Esophagus muscularis mucosa (tissue), 4 donors: ENCODE results near the gene ALDH1A3. TPM values are rescaled to one million over a fixed set of nuclear protein-coding genes. Genes with fewer than 3 reads are reported as not detected.

Experiments used
- DNase-seq: peaks from one replicate; pipeline ENCODE4 v3.0.0-alpha.2; 2017; ENCODE audit errors: extremely low spot score
- H3K27ac ChIP-seq, 4 donors: fragments of 200-600 bp; sonication (generic); replicated peaks in 1 of 4; 1 replicate in 3 of 4; 2 replicates in 1 of 4; pipeline ENCODE4 v1.5.1; 2016 to 2019; ENCODE audit warnings: mild to moderate bottlenecking in 1 of 4
- H3K27me3 ChIP-seq, 4 donors: fragments of 200-600 bp; sonication (generic); one replicate each; pipeline versions ENCODE4 v1.5.1 to v1.6.0; 2016 to 2019
- H3K36me3 ChIP-seq, 4 donors: fragments of 200-600 bp; sonication (generic); one replicate each; pipeline ENCODE4 v1.5.1; 2016 to 2019
- H3K4me1 ChIP-seq, 4 donors: fragments of 200-600 bp; sonication (generic); one replicate each; pipeline ENCODE4 v1.5.1; 2016 to 2019
- H3K4me3 ChIP-seq, 4 donors: fragments of 200-600 bp; sonication (generic); 1 replicate in 2 of 4; 2 replicates in 2 of 4; pipeline ENCODE4 v1.5.1; 2016 to 2019; ENCODE audit warnings: mild to moderate bottlenecking in 4 of 4, moderate library complexity in 1 of 4
- H3K9me3 ChIP-seq, 4 donors: fragments of 200-600 bp; sonication (generic); 1 replicate in 3 of 4; 2 replicates in 1 of 4; pipeline ENCODE4 v1.5.1; 2016 to 2019
- EP300 ChIP-seq: sonication (generic); formaldehyde crosslinking; IDR thresholded peaks from one replicate; pipeline ENCODE4 v1.6.1; 2017; ENCODE audit warnings: antibody characterized with exemption
- POLR2A ChIP-seq: fragments of 450-650 bp; IDR thresholded peaks from one replicate; pipeline ENCODE4 v1.6.1; 2017; ENCODE audit warnings: antibody characterized with exemption, moderate library complexity, mild to moderate bottlenecking, low read depth
- POLR2AphosphoS5 ChIP-seq, 2 donors: sonication (generic); formaldehyde crosslinking; IDR thresholded peaks; one replicate each; pipeline ENCODE4 v1.6.1; 2017; ENCODE audit warnings: antibody characterized with exemption in 2 of 2
- WGBS: methylation state at CpG from one replicate; pipeline ENCODE4 v1.1.5; 2018; 5-methylcytosine and 5-hydroxymethylcytosine counted together
- intact Hi-C: fragments of 100-400 bp; cut with DNase I; formaldehyde crosslinking; loops from one replicate; pipeline ENCODE4 v1.15.1; 2023
- total RNA-seq, 4 donors: library from RNA; depleted of rRNA; stranded (reverse); fragments of >200 nt; gene quantifications; one replicate each; pipeline versions ENCODE4 v1.1.0 to v1.2.1, GENCODE V29; 2016
- TF ChIP-seq, protein P1 (sequence below), 3 experiments: fragments of 200-600 bp in 2 of 3; fragments of 450-650 bp in 1 of 3; sonication (generic) in 2 of 3; IDR thresholded peaks; one replicate each; pipeline ENCODE4 v1.5.1; 2017 to 2019; ENCODE audit warnings: antibody characterized with exemption in 3 of 3, mild to moderate bottlenecking in 2 of 3, moderate library complexity in 1 of 3

Gene ALDH1A3
- total RNA-seq, 4 donors from 2014 or later, result 36.7 to 131 (median 59.4) TPM

DNA sequence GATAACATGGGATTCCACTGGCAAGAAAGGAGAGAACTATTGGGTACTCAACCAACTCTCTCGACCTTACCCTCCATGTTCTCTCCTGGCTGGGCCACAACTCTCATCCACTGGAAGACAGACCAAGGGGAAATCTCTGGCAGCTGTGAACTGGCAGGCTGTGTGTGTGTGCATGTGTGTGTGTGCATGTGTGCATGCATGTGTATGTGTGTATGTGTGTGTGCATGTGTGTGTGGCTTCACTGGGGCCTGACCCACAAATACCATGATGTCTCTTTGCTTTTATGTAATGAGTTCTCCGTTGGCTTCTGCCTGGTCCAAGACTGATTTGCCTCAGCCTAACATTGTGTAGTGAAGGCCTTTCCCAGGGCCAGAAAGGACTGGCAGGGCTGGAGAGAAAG, 4.1 kb upstream of the ALDH1A3 start:
- intact Hi-C loops, result no loop called here
- DNase-seq, result no peak

DNA sequence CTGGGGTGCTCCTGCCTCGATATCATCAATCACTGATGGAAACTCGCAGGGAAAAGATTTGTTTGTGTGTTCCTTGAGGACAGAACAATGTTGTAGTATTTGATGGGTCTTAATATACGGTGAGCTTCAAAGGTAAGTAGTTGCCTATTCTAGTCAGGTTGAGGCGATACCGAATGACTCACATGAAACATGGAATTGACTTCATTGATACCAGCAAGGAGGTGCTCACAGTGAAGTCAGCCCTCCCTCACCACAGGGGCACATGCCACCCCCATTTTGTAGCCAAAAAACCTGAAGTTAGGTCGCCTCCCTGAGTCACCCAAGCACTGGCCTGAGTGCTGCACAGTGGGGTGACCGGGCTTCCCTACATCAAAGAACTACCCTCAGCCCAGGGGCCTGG, 3.7 kb upstream of the ALDH1A3 start:
- 100% methylated on average over 3 of the region's 7 CpGs for WGBS
- no peaks in the 10 kb centered on the region for H3K9me3 ChIP-seq
- peaks cover 6 to 23% (median 18%) of the 10 kb centered on the region in 4 donors for H3K4me1 ChIP-seq
- H3K27ac ChIP-seq, result no peak overlapping the region
- no peak for DNase-seq
- peaks cover 0 to 46% (median 3%) of the 10 kb centered on the region in 4 donors for H3K27me3 ChIP-seq
- no peak overlapping the region for H3K4me3 ChIP-seq
- intact Hi-C loops, result no loop called here
- no peaks in the 10 kb centered on the region for H3K36me3 ChIP-seq
- no peak for TF ChIP-seq POLR2AphosphoS5 (IDR thresholded peaks at IDR 0.05)
- TF ChIP-seq EP300, result no peak
- TF ChIP-seq, protein P1, sequence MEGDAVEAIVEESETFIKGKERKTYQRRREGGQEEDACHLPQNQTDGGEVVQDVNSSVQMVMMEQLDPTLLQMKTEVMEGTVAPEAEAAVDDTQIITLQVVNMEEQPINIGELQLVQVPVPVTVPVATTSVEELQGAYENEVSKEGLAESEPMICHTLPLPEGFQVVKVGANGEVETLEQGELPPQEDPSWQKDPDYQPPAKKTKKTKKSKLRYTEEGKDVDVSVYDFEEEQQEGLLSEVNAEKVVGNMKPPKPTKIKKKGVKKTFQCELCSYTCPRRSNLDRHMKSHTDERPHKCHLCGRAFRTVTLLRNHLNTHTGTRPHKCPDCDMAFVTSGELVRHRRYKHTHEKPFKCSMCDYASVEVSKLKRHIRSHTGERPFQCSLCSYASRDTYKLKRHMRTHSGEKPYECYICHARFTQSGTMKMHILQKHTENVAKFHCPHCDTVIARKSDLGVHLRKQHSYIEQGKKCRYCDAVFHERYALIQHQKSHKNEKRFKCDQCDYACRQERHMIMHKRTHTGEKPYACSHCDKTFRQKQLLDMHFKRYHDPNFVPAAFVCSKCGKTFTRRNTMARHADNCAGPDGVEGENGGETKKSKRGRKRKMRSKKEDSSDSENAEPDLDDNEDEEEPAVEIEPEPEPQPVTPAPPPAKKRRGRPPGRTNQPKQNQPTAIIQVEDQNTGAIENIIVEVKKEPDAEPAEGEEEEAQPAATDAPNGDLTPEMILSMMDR (IDR thresholded peaks at IDR 0.05), result no peak
- no peak for TF ChIP-seq POLR2A

More for the DNA sequence above, 4.1 kb upstream of the ALDH1A3 start:
- 85% methylated on average over 2 of the region's 2 CpGs for WGBS
- Histone ChIP-seq H3K27me3 (peaks cover 0 to 41% (median 3%) of the 10 kb centered on the region in 4 donors), H3K4me1 (peaks cover 6 to 21% (median 16%) of the 10 kb centered on the region in 4 donors), H3K4me3 (no peak overlapping the region), H3K36me3 (no peaks in the 10 kb centered on the region), H3K9me3 (no peaks in the 10 kb centered on the region), H3K27ac (no peak overlapping the region)
- no peak for TF ChIP-seq POLR2A
- TF ChIP-seq, protein P1 (IDR thresholded peaks at IDR 0.05), result no peak
- no peak for TF ChIP-seq EP300
- no peak for TF ChIP-seq POLR2AphosphoS5 (IDR thresholded peaks at IDR 0.05)

DNA sequence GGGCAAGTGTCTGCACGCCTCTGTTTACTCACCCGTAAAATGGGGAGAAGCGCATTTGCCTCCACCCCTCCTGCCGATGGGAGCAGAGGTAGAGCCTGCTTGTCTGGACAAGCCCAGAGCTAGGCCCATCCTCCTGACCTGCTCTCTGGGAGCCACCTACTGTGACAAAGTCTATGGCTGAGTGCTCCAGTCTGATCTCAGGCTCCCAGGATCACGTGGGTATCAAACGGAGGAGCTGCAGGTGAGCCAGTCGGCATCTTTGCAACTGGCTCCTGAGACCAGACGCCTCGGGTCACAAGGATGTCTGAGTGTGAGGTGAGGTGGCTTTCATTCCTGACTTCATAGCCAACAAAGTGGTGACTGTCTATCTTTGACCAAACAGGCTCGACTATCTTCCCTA, 2.1 kb upstream of the ALDH1A3 start:
- no peak for DNase-seq
- Histone ChIP-seq H3K27ac (no peak overlapping the region), H3K4me3 (no peak overlapping the region), H3K36me3 (no peaks in the 10 kb centered on the region), H3K4me1 (peaks cover 6 to 23% (median 18%) of the 10 kb centered on the region in 4 donors), H3K27me3 (peaks cover 0 to 58% (median 3%) of the 10 kb centered on the region in 4 donors), H3K9me3 (no peaks in the 10 kb centered on the region)
- TF ChIP-seq POLR2AphosphoS5 (IDR thresholded peaks at IDR 0.05) (no peak), EP300 (no peak), POLR2A (no peak)
- TF ChIP-seq, protein P1 (IDR thresholded peaks at IDR 0.05), result no peak
- intact Hi-C loops, result no loop called here
- 93% methylated on average over 8 of the region's 10 CpGs for WGBS

DNA sequence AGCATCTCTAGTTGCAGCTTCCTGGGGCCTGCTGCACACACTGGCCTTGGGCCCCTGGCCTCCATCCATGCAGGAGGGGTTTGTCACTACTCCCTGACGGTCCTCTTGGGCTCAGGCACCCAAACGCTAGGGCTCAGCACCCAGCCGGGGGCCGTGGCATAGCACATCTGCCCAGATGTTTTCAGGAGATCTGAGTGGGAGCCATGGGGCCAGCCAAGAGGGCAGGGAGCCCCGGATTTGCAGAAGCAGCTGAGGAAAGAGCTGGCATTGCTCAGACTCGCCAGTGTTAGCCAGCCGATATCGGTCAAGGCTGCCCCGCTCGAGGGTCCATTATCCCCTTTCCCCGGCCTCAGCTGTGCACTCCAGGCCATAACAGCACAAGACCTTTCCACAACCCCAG, 1.5 kb upstream of the ALDH1A3 start:
- intact Hi-C loops, result no loop called here
- WGBS, result 83% methylated on average over 2 of the region's 11 CpGs
- Histone ChIP-seq H3K9me3 (no peaks in the 10 kb centered on the region), H3K27me3 (peaks cover 0 to 61% (median 3%) of the 10 kb centered on the region in 4 donors), H3K4me1 (peaks cover 6 to 23% (median 18%) of the 10 kb centered on the region in 4 donors), H3K27ac (no peak overlapping the region), H3K36me3 (no peaks in the 10 kb centered on the region), H3K4me3 (no peak overlapping the region)
- TF ChIP-seq POLR2A (no peak), EP300 (no peak), POLR2AphosphoS5 (IDR thresholded peaks at IDR 0.05) (no peak)
- TF ChIP-seq, protein P1 (IDR thresholded peaks at IDR 0.05), result no peak
- no peak for DNase-seq

DNA sequence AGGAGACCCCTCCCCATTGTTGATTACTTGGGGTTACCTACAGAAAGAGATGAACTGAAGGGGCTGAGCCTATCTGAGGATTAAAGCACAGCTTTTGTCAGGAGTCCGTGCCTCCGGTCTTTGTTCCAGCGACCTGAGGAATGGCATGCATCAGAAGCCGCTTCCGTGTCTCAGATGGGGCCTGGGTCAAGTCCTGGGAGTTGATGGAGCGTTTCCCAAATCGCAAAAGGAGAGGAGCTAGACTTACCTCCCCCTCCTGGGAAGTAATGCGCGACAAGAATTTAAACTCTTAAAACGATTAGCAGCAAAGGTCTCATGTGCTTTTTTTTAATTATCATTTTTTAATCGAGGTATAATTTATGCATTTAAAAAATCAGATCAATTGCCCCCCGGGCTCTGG, 983 bp upstream of the ALDH1A3 start:
- no peak for DNase-seq
- H3K27ac ChIP-seq, result peak overlapping the region in 3 of 4 donors; percentile 38 to 63 (median 40)
- H3K4me3 ChIP-seq, result peak overlapping the region; percentile 57 to 72 (median 60)
- H3K27me3 ChIP-seq, result peaks cover 0 to 64% (median 3%) of the 10 kb centered on the region in 4 donors
- peaks cover 6 to 23% (median 18%) of the 10 kb centered on the region in 4 donors for H3K4me1 ChIP-seq
- no peaks in the 10 kb centered on the region for H3K9me3 ChIP-seq
- 47% methylated on average over 12 of the region's 12 CpGs for WGBS
- no peaks in the 10 kb centered on the region for H3K36me3 ChIP-seq
- TF ChIP-seq, protein P1 (IDR thresholded peaks at IDR 0.05), result no peak
- TF ChIP-seq POLR2AphosphoS5 (IDR thresholded peaks at IDR 0.05), result no peak
- no peak for TF ChIP-seq EP300
- TF ChIP-seq POLR2A, result no peak
- intact Hi-C loops, result no loop called here
